Upper lobe of left lung (tissue), 6 donors: Measurements from ENCODE around the gene PCK2. TPM values are rescaled to one million over a fixed set of nuclear protein-coding genes. Genes with fewer than 3 reads are reported as not detected.

Source experiments
- ATAC-seq, 2 donors: fragments of 200-7000 bp; cut with Tn5 transposase; one replicate each; pipeline ENCODE4 v1.9.1; 2022; ENCODE audit warnings: mild to moderate bottlenecking in 2 of 2, moderate library complexity in 2 of 2; ENCODE audit not compliant: low FRiP score in 2 of 2
- DNase-seq, 2 donors: peaks; one replicate each; pipeline ENCODE4 v3.0.0-alpha.2; 2019 to 2020
- H3K27ac ChIP-seq, 4 donors: fragments of 200-600 bp; sonication (generic); one replicate each; pipeline ENCODE4 v1.5.1; 2016 to 2019
- H3K27me3 ChIP-seq, 4 donors: fragments of 200-600 bp; sonication (generic); one replicate each; pipeline ENCODE4 v1.5.1; 2017 to 2019
- H3K36me3 ChIP-seq, 4 donors: fragments of 200-600 bp; sonication (generic); one replicate each; pipeline ENCODE4 v1.5.1; 2016 to 2019
- H3K4me1 ChIP-seq, 4 donors: fragments of 200-600 bp; sonication (generic); one replicate each; pipeline ENCODE4 v1.5.1; 2018 to 2019
- H3K4me3 ChIP-seq, 4 donors: fragments of 200-600 bp; sonication (generic); one replicate each; pipeline ENCODE4 v1.5.1; 2017 to 2019; ENCODE audit warnings: mild to moderate bottlenecking in 2 of 4, moderate library complexity in 1 of 4
- H3K9me3 ChIP-seq, 4 donors: fragments of 200-600 bp; sonication (generic); one replicate each; pipeline ENCODE4 v1.5.1; 2018 to 2019
- EP300 ChIP-seq, 4 donors: sonication (generic); formaldehyde crosslinking; IDR thresholded peaks; one replicate each; pipeline ENCODE4 v1.5.1; 2017; ENCODE audit warnings: antibody characterized with exemption in 4 of 4, control low read depth in 2 of 4
- POLR2A ChIP-seq, 4 donors: fragments of 450-650 bp; IDR thresholded peaks; one replicate each; pipeline ENCODE4 v1.5.1; 2016 to 2017; ENCODE audit warnings: antibody characterized with exemption in 4 of 4, mild to moderate bottlenecking in 2 of 4
- POLR2AphosphoS5 ChIP-seq, 2 donors: sonication (generic); formaldehyde crosslinking; IDR thresholded peaks; one replicate each; pipeline ENCODE4 v1.5.1; 2017; ENCODE audit warnings: antibody characterized with exemption in 2 of 2
- WGBS, 2 donors: methylation state at CpG; one replicate each; pipeline ENCODE4 v1.1.5; 2017 to 2018; 5-methylcytosine and 5-hydroxymethylcytosine counted together
- total RNA-seq, 6 donors: library from RNA; depleted of rRNA in 4 of 6; stranded (reverse); fragments of >200 nt in 4 of 6; gene quantifications; one replicate each; pipeline versions ENCODE4 v1.1.0 to v1.2.1, GENCODE V29; 2016 to 2021
- TF ChIP-seq, protein P1 (sequence below), 6 experiments: fragments of 450-650 bp in 4 of 6; fragments of 200-600 bp in 2 of 6; sonication (generic) in 2 of 6; IDR thresholded peaks; one replicate each; pipeline ENCODE4 v1.5.1; 2016 to 2019; ENCODE audit warnings: antibody characterized with exemption in 6 of 6
- donor health status: DM: no; HTN: no; CAD: no; lungs with moderate emphysema.
- donor health status: DM: no; HTN: yes; CAD: no; lungs with severe emphysema.

The PCK2 gene
- total RNA-seq, 6 donors from 2014 or later, result 27.2 to 70.3 (median 34.9) TPM

DNA sequence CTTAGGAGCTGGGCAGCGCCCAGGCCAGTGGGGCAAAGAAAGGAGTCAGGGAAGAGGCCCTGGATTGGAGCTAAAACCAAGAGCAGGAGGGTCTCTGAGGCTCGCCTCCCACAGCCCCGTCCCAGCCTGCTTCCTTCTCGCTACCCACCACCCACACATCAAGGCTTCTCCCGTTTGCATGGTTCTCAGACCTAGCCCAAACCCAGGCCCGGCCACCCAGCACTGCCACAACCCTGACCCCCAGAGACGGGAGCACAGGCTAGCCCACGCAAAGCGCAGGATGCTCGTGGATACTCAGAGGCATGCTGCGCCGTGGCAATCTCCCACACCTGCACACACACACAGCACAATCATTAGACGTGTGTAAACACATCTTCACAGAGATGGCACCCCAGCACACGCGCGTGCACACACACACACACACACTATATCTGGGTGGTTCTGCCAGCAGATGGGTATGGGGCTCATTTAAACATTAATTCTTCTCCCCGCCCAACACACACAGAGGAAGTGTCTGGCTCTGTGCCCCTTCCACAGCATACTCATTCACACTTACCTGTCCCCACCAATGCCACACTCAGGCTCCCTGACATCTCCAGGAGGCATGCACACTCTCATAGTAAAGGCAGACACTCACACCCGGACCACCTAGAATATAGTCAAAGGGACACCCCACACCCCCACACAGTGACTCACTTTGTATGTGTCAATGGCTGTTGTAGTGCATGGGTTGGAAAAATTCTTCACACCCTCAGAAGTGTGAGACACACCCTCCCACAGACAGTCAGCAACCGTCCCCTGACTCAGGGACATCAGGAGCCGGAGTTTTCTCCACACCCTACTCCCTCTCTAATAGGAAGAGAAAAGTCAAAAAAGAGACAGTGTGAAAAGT lies 41.2 kb upstream of the PCK2 start:
- Histone ChIP-seq H3K27me3 (peaks cover 0 to 1% (median 0%) of the 10 kb centered on the region in 4 donors), H3K36me3 (no peaks in the 10 kb centered on the region), H3K4me1 (peaks cover 14 to 20% (median 17%) of the 10 kb centered on the region in 4 donors), H3K4me3 (peak overlapping the region in 3 of 4 donors; percentile 62 to 93 (median 80)), H3K9me3 (no peaks in the 10 kb centered on the region), H3K27ac (no peak overlapping the region)
- no peak for ATAC-seq
- TF ChIP-seq, protein P1, sequence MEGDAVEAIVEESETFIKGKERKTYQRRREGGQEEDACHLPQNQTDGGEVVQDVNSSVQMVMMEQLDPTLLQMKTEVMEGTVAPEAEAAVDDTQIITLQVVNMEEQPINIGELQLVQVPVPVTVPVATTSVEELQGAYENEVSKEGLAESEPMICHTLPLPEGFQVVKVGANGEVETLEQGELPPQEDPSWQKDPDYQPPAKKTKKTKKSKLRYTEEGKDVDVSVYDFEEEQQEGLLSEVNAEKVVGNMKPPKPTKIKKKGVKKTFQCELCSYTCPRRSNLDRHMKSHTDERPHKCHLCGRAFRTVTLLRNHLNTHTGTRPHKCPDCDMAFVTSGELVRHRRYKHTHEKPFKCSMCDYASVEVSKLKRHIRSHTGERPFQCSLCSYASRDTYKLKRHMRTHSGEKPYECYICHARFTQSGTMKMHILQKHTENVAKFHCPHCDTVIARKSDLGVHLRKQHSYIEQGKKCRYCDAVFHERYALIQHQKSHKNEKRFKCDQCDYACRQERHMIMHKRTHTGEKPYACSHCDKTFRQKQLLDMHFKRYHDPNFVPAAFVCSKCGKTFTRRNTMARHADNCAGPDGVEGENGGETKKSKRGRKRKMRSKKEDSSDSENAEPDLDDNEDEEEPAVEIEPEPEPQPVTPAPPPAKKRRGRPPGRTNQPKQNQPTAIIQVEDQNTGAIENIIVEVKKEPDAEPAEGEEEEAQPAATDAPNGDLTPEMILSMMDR (IDR thresholded peaks at IDR 0.05), result no peak
- TF ChIP-seq EP300 (IDR thresholded peaks at IDR 0.05) (no peak), POLR2A (IDR thresholded peaks at IDR 0.05) (no peak), POLR2AphosphoS5 (IDR thresholded peaks at IDR 0.05) (no peak)
- WGBS, 2 donors, result 46 to 61% methylated on average over 13 to 20 of the region's 20 CpGs
- DNase-seq, result peak in 1 of 2 donors; percentile 9

DNA sequence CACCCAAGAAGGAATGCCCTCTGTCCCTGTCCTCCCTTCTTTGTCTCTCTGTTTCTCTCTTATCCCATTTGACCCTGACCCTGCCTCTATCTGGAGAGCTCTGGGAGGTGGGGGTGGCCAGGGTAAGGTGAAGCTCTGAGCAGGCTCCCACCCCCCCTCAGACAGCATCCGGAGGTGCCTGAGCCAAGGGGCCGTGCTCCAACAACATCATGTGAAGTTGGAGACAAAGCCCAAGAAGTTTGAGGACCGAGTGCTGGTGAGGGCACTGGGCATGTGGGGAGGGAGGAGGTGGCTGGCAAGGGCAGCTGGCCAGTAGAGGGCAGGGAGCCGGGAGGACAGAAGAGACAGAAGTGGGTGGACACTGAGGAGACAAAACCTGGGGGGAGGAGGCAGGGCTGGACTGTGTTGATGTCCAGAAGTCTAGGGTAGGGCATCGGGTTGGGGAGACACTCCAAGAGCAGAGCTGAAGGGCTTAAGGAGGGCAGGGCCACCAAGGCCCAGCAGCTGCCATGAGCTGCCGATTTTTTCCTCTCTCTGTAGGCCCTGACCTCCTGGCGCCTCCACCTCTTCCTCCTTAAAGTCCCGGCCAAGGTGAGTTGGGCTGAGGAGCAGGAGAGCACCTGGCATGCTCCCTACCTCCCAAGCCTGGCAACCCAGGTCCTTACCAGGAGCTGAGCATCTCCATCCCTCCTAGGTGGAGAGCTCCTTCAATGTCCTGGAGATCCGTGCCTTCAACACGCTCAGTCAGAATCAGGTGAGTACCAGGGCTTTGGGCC lies 40.4 kb upstream of the PCK2 start:
- H3K4me1 ChIP-seq, result peaks cover 14 to 22% (median 18%) of the 10 kb centered on the region in 4 donors
- H3K36me3 ChIP-seq, result no peaks in the 10 kb centered on the region
- H3K4me3 ChIP-seq, result no peak overlapping the region
- ATAC-seq, result no peak
- H3K9me3 ChIP-seq, result no peaks in the 10 kb centered on the region
- peak in 1 of 2 donors; percentile 10 for DNase-seq
- no peak overlapping the region for H3K27ac ChIP-seq
- peaks cover 0 to 1% (median 0%) of the 10 kb centered on the region in 4 donors for H3K27me3 ChIP-seq
- TF ChIP-seq, protein P1 (IDR thresholded peaks at IDR 0.05), result no peak
- no peak for TF ChIP-seq POLR2A (IDR thresholded peaks at IDR 0.05)
- no peak for TF ChIP-seq EP300 (IDR thresholded peaks at IDR 0.05)
- no peak for TF ChIP-seq POLR2AphosphoS5 (IDR thresholded peaks at IDR 0.05)
- 76 to 83% methylated on average over 8 to 10 of the region's 10 CpGs for WGBS, 2 donors

DNA sequence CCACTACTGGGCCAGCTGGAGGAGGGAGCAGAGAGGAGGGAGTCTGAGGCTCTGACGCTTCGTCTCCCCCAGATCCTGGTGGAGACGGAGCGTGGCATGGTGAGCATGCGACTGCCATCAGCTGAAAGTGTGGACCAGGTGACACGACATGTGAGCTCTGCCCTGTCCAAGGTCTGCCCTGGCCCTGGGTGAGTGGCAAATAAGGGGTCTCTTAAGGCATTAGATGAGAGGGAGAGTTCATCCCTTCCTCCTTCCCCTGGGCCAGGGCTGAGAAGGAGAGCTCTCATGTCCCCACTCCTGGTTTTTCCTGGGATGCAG lies 39.8 kb upstream of the PCK2 start:
- no peak overlapping the region for H3K4me3 ChIP-seq
- H3K27ac ChIP-seq, result no peak overlapping the region
- H3K36me3 ChIP-seq, result no peaks in the 10 kb centered on the region
- ATAC-seq (no peak), DNase-seq (peak in 1 of 2 donors; percentile 10)
- H3K4me1 ChIP-seq, result peaks cover 14 to 22% (median 18%) of the 10 kb centered on the region in 4 donors
- TF ChIP-seq POLR2AphosphoS5 (IDR thresholded peaks at IDR 0.05), result no peak
- no peak for TF ChIP-seq EP300 (IDR thresholded peaks at IDR 0.05)
- no peak for TF ChIP-seq POLR2A (IDR thresholded peaks at IDR 0.05)
- TF ChIP-seq, protein P1 (IDR thresholded peaks at IDR 0.05), result no peak
- peaks cover 0 to 1% (median 0%) of the 10 kb centered on the region in 4 donors for H3K27me3 ChIP-seq
- 93 to 96% methylated on average over 3 to 6 of the region's 6 CpGs for WGBS, 2 donors
- no peaks in the 10 kb centered on the region for H3K9me3 ChIP-seq

DNA sequence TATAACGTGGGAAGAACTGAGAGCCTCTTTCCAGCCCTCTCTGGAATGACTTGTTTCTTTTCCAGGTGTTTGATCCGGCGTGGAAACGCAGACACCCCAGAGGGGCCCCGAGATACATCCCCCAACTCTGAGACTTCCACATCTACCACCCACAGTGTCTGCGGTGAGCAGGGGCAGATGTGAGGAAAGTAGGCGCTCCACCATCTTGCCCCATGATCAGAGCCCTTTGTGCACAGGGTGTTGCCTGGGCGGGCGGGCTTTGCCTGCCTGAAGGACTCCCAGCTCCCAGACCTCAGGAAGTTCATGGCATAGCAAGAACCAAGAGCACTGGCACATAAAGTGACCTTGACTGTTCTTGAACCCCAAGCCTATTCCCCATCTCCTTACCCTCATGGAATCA lies 39.5 kb upstream of the PCK2 start:
- Histone ChIP-seq H3K27ac (no peak overlapping the region), H3K4me1 (peaks cover 14 to 22% (median 18%) of the 10 kb centered on the region in 4 donors), H3K4me3 (no peak overlapping the region), H3K9me3 (no peaks in the 10 kb centered on the region), H3K27me3 (peaks cover 0 to 1% (median 0%) of the 10 kb centered on the region in 4 donors), H3K36me3 (no peaks in the 10 kb centered on the region)
- DNase-seq (peak in 1 of 2 donors; percentile 9), ATAC-seq (no peak)
- 91 to 96% methylated on average over 6 to 9 of the region's 9 CpGs for WGBS, 2 donors
- TF ChIP-seq EP300 (IDR thresholded peaks at IDR 0.05) (no peak), POLR2A (IDR thresholded peaks at IDR 0.05) (no peak), POLR2AphosphoS5 (IDR thresholded peaks at IDR 0.05) (no peak)
- TF ChIP-seq, protein P1 (IDR thresholded peaks at IDR 0.05), result no peak
